CD14-positive monocyte (primary cell): Measurements from ENCODE around the gene FAM53B. TPM values are rescaled to one million over a fixed set of nuclear protein-coding genes. Genes with fewer than 3 reads are reported as not detected.
A peak's percentile ranks its signal among the peaks of the same experiment; 100 is the strongest.

Experiments used
- DNase-seq, 3 donors: peaks; one replicate each; pipeline ENCODE4 v3.0.0-alpha.2; 2011 to 2022
- H2AFZ ChIP-seq: 2 replicates; pipeline ENCODE4 v1.6.0; 2012; ENCODE audit warnings: mild to moderate bottlenecking, low read depth, low read length, inconsistent platforms; ENCODE audit not compliant: insufficient read depth, poor library complexity, severe bottlenecking
- H3K27ac ChIP-seq, 2 donors: 1 replicate in 1 of 2; 2 replicates in 1 of 2; pipeline ENCODE4 v1.5.1; 2012 to 2013; ENCODE audit warnings: low read length in 2 of 2, control low read depth in 1 of 2, inconsistent platforms in 1 of 2, low read depth in 1 of 2, mild to moderate bottlenecking in 1 of 2
- H3K27me3 ChIP-seq, 2 donors: one replicate each; pipeline versions ENCODE4 v1.6.0 to v1.6.1; 2011 to 2013; ENCODE audit warnings: low read length in 2 of 2; ENCODE audit not compliant: control insufficient read depth in 2 of 2, insufficient read depth in 2 of 2
- H3K36me3 ChIP-seq, 2 donors: replicated peaks in 1 of 2; 1 replicate in 1 of 2; 2 replicates in 1 of 2; pipeline versions ENCODE4 v1.5.1 to v1.6.1; 2012 to 2013; ENCODE audit warnings: low read length in 2 of 2, control low read depth in 1 of 2, inconsistent platforms in 1 of 2, mild to moderate bottlenecking in 1 of 2; ENCODE audit not compliant: insufficient read depth in 2 of 2, control insufficient read depth in 1 of 2
- H3K4me1 ChIP-seq, 2 donors: 1 replicate in 1 of 2; 2 replicates in 1 of 2; pipeline versions ENCODE4 v1.5.1 to v1.6.1; 2012 to 2013; ENCODE audit warnings: low read length in 2 of 2, control low read depth in 1 of 2, inconsistent platforms in 1 of 2, mild to moderate bottlenecking in 1 of 2, moderate library complexity in 1 of 2; ENCODE audit not compliant: insufficient read depth in 2 of 2, control insufficient read depth in 1 of 2
- H3K4me2 ChIP-seq: replicated peaks from 2 replicates; pipeline ENCODE3; 2012; ENCODE audit warnings: low read length, moderate library complexity, mild to moderate bottlenecking; ENCODE audit not compliant: poor library complexity, severe bottlenecking; ENCODE audit errors: extremely low read depth
- H3K4me3 ChIP-seq, 3 experiments: fragments of 200-600 bp in 1 of 3; sonication (generic) in 1 of 3; replicated peaks in 1 of 3; 1 replicate in 2 of 3; 2 replicates in 1 of 3; pipeline ENCODE4 v1.5.1; 2011 to 2013; ENCODE audit warnings: low read length in 3 of 3, mild to moderate bottlenecking in 3 of 3, control low read depth in 2 of 3, low read depth in 2 of 3, inconsistent platforms in 1 of 3, moderate library complexity in 1 of 3
- H3K79me2 ChIP-seq: 2 replicates; pipeline ENCODE4 v1.6.0; 2012; ENCODE audit warnings: mild to moderate bottlenecking, control low read depth, inconsistent platforms, low read length, moderate library complexity; ENCODE audit not compliant: insufficient read depth
- H3K9ac ChIP-seq: 2 replicates; pipeline ENCODE4 v1.6.0; 2017; ENCODE audit warnings: low read length, mild to moderate bottlenecking; ENCODE audit not compliant: insufficient read depth, poor library complexity, severe bottlenecking
- H3K9me3 ChIP-seq, 2 donors: replicated peaks in 1 of 2; 1 replicate in 1 of 2; 2 replicates in 1 of 2; pipeline versions ENCODE4 v1.5.1 to v1.6.1; 2012 to 2013; ENCODE audit warnings: low read length in 2 of 2, control low read depth in 1 of 2; ENCODE audit not compliant: control insufficient read depth in 1 of 2, insufficient read depth in 1 of 2
- H4K20me1 ChIP-seq: 2 replicates; pipeline ENCODE4 v1.6.0; 2012; ENCODE audit warnings: mild to moderate bottlenecking, low read length, control low read depth, moderate library complexity; ENCODE audit not compliant: insufficient read depth
- H3K27ac Mint-ChIP-seq, 7 donors: one replicate each; pipeline ENCODE4 v1.8.0; 2020; ENCODE audit warnings: mild to moderate bottlenecking in 7 of 7, mixed read lengths in 7 of 7, moderate library complexity in 6 of 7, inconsistent platforms in 2 of 7
- H3K27me3 Mint-ChIP-seq, 3 donors: one replicate each; pipeline ENCODE4 v1.8.0; 2021 to 2022; ENCODE audit warnings: low read depth in 3 of 3, mild to moderate bottlenecking in 3 of 3, mixed read lengths in 3 of 3, moderate library complexity in 3 of 3, inconsistent platforms in 1 of 3
- H3K36me3 Mint-ChIP-seq, 2 donors: one replicate each; pipeline ENCODE4 v1.8.0; 2020; ENCODE audit warnings: mixed read lengths in 2 of 2, inconsistent platforms in 1 of 2, mild to moderate bottlenecking in 1 of 2
- H3K4me1 Mint-ChIP-seq: one replicate; pipeline ENCODE4 v1.8.0; 2020; ENCODE audit warnings: mild to moderate bottlenecking, mixed read lengths
- H3K4me3 Mint-ChIP-seq, 2 donors: one replicate each; pipeline ENCODE4 v1.8.0; 2020; ENCODE audit warnings: mild to moderate bottlenecking in 2 of 2, mixed read lengths in 2 of 2, moderate library complexity in 1 of 2
- H3K9me3 Mint-ChIP-seq, 7 donors: one replicate each; pipeline ENCODE4 v1.8.0; 2020 to 2022; ENCODE audit warnings: mixed read lengths in 7 of 7, mild to moderate bottlenecking in 6 of 7, moderate library complexity in 6 of 7, inconsistent platforms in 2 of 7
- WGBS: methylation state at CpG from one replicate; pipeline ENCODE4 v1.1.5; 2013; ENCODE audit warnings: missing lambda C conversion rate; ENCODE audit not compliant: insufficient coverage; 5-methylcytosine and 5-hydroxymethylcytosine counted together
- intact Hi-C, 2 donors: fragments of 100-400 bp; cut with micrococcal nuclease; formaldehyde crosslinking; loops; one replicate each; pipeline versions ENCODE4 v1.15.0 to v1.15.1; 2023
- polyA plus RNA-seq, 3 donors: library from polyadenylated mRNA; depleted of rRNA in 1 of 3; unstranded in 2 of 3; stranded (reverse) in 1 of 3; fragments of 300-500 nt in 2 of 3; fragments of >200 nt in 1 of 3; fragmentation: Illumina TruSeq in 2 of 3; gene quantifications; 1 replicate in 2 of 3; 2 replicates in 1 of 3; pipeline ENCODE4 v1.2.3, GENCODE V29; 2012 to 2021
- TF ChIP-seq, protein P1 (sequence below): fragments of 200-600 bp; IDR thresholded peaks from one replicate; pipeline ENCODE4 v1.8.0; 2022; ENCODE audit warnings: antibody characterized with exemption, mild to moderate bottlenecking

Gene FAM53B
- polyA plus RNA-seq, 3 donors: 5.8 to 23.3 (median 12.6) TPM

DNA sequence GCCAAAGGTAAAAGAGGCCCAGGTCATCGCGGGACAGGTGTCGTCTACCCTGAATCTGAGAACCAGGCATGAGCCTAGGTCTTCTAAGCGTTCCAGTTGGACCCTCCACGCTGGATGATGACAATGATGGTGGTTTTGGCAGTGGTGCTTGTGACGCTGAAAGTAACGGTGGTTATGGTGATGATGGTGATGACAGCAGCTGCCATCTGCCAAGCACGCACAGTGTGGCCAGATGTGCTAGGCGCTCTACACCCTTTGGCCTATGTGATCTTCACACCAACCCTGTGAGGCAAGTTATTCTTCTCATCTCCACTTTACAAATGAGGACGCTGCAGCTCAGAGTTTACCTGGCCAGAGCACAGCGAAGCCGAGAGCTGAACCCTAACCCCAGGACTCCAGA lies 93.9 kb downstream of the FAM53B start:
- no peaks in the 10 kb centered on the region for H3K27me3 Mint-ChIP-seq
- peak overlapping the region; percentile 85 to 92 for H3K27ac ChIP-seq

GRCh38 chr10:124649214-124649613 lies 95.0 kb downstream of the FAM53B start:
- 69% methylated on average over 4 of the region's 5 CpGs for WGBS

More for the DNA sequence above, 93.9 kb downstream of the FAM53B start:
- no peak for DNase-seq
- Histone ChIP-seq H3K27me3 (no peaks in the 10 kb centered on the region), H3K9ac (no peak overlapping the region), H4K20me1 (peaks cover 19% of the 10 kb centered on the region), H3K4me1 (peaks cover 75 to 78% of the 10 kb centered on the region in 2 donors), H2AFZ (no peak overlapping the region), H3K36me3 (peaks cover 4 to 31% of the 10 kb centered on the region in 2 donors), H3K4me3 (no peak overlapping the region), H3K79me2 (peaks cover 94% of the 10 kb centered on the region), H3K4me2 (no peak overlapping the region), H3K9me3 (no peaks in the 10 kb centered on the region)
- peak overlapping the region; percentile 11 to 97 (median 83) for H3K27ac Mint-ChIP-seq
- TF ChIP-seq, protein P1, sequence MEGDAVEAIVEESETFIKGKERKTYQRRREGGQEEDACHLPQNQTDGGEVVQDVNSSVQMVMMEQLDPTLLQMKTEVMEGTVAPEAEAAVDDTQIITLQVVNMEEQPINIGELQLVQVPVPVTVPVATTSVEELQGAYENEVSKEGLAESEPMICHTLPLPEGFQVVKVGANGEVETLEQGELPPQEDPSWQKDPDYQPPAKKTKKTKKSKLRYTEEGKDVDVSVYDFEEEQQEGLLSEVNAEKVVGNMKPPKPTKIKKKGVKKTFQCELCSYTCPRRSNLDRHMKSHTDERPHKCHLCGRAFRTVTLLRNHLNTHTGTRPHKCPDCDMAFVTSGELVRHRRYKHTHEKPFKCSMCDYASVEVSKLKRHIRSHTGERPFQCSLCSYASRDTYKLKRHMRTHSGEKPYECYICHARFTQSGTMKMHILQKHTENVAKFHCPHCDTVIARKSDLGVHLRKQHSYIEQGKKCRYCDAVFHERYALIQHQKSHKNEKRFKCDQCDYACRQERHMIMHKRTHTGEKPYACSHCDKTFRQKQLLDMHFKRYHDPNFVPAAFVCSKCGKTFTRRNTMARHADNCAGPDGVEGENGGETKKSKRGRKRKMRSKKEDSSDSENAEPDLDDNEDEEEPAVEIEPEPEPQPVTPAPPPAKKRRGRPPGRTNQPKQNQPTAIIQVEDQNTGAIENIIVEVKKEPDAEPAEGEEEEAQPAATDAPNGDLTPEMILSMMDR: no peak
- H3K9me3 Mint-ChIP-seq: peaks cover 0 to 3% (median 0%) of the 10 kb centered on the region in 7 donors
- WGBS: 98% methylated on average over 9 of the region's 12 CpGs
- intact Hi-C loops: no loop called here
- H3K4me1 Mint-ChIP-seq: peaks cover 87% of the 10 kb centered on the region
- peaks cover 17 to 38% of the 10 kb centered on the region in 2 donors for H3K36me3 Mint-ChIP-seq
- H3K4me3 Mint-ChIP-seq: no peak overlapping the region

More at GRCh38 chr10:124649214-124649613, 95.0 kb downstream of the FAM53B start:
- H3K27ac Mint-ChIP-seq: peak overlapping the region; percentile 95 to 98 (median 96)
- intact Hi-C loops: loop anchor here in 1 of 2 donors (5.0 to 10.0 kb wide), 2 partner anchors 38 to 266 kb away; no protein-coding TSS in a partner anchor
- Histone ChIP-seq H3K4me3 (peak overlapping the region in 1 of 3 experiments; percentile 64), H3K36me3 (peaks cover 4 to 20% of the 10 kb centered on the region in 2 donors), H3K27me3 (no peaks in the 10 kb centered on the region), H2AFZ (no peak overlapping the region), H3K4me1 (peaks cover 81 to 85% of the 10 kb centered on the region in 2 donors), H3K4me2 (peak overlapping the region; percentile 73), H3K9ac (peak overlapping the region; percentile 53), H3K79me2 (peaks cover 95% of the 10 kb centered on the region), H3K27ac (peak overlapping the region; percentile 85 to 92), H3K9me3 (no peaks in the 10 kb centered on the region), H4K20me1 (peaks cover 8% of the 10 kb centered on the region)
- peaks cover 13 to 39% of the 10 kb centered on the region in 2 donors for H3K36me3 Mint-ChIP-seq
- H3K4me1 Mint-ChIP-seq: peaks cover 88% of the 10 kb centered on the region
- H3K9me3 Mint-ChIP-seq: peaks cover 0 to 3% (median 0%) of the 10 kb centered on the region in 7 donors
- no peaks in the 10 kb centered on the region for H3K27me3 Mint-ChIP-seq
- DNase-seq: peak in 2 of 3 donors; percentile 34 to 46
- peak overlapping the region in 1 of 2 donors; percentile 87 for H3K4me3 Mint-ChIP-seq
- TF ChIP-seq, protein P1: no peak
